Thyroid gland (tissue), 4 donors: ENCODE data around the gene PMFBP1.
"Not testable (repeated sequence)": the region's sequence is repeated elsewhere in the genome, so short reads cannot be mapped to it uniquely, and the experiment has no call there.

ENCODE experiments used
- POLR2A ChIP-seq, 2 donors: fragments of 450-650 bp; IDR thresholded peaks; one replicate each; pipeline ENCODE4 v1.6.1; 2017; ENCODE audit warnings: antibody characterized with exemption in 2 of 2, mild to moderate bottlenecking in 2 of 2, moderate library complexity in 1 of 2
- TF ChIP-seq, protein P1 (sequence below), 6 experiments: fragments of 200-600 bp in 3 of 6; fragments of 450-650 bp in 3 of 6; sonication (generic) in 3 of 6; IDR thresholded peaks; one replicate each; pipeline ENCODE4 v1.5.1; 2016 to 2019; ENCODE audit warnings: antibody characterized with exemption in 6 of 6, mild to moderate bottlenecking in 2 of 6, inconsistent platforms in 1 of 6, moderate library complexity in 1 of 6

DNA sequence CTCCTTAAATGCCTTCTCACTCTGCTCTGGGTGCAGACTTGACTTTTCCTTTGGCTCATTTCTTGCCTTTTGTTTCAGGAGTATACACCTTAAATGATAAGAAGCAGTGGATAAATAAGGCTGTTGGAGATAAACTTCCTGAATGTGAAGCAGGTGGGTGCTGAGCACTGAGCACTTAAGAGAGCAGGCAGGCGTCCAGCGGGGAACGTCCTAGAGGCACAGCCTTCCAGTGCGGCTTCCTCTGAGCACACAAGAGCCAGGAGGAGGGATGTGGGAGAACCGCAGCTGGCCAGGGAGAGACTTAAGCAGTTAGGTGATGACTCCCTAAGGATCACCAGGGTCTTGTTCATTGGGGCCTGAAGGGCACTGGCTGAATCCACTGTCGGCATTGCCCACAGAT lies 96.9 kb downstream of the PMFBP1 start:
- TF ChIP-seq, protein P1, sequence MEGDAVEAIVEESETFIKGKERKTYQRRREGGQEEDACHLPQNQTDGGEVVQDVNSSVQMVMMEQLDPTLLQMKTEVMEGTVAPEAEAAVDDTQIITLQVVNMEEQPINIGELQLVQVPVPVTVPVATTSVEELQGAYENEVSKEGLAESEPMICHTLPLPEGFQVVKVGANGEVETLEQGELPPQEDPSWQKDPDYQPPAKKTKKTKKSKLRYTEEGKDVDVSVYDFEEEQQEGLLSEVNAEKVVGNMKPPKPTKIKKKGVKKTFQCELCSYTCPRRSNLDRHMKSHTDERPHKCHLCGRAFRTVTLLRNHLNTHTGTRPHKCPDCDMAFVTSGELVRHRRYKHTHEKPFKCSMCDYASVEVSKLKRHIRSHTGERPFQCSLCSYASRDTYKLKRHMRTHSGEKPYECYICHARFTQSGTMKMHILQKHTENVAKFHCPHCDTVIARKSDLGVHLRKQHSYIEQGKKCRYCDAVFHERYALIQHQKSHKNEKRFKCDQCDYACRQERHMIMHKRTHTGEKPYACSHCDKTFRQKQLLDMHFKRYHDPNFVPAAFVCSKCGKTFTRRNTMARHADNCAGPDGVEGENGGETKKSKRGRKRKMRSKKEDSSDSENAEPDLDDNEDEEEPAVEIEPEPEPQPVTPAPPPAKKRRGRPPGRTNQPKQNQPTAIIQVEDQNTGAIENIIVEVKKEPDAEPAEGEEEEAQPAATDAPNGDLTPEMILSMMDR (IDR thresholded peaks at IDR 0.05), result not testable (repeated sequence)
- TF ChIP-seq POLR2A (IDR thresholded peaks at IDR 0.05), result not testable (repeated sequence)
